ENCODE data around the gene TSC1. TPM values are rescaled to one million over a fixed set of nuclear protein-coding genes. Genes with fewer than 3 reads are reported as not detected.

The TSC1 gene
- total and polyA plus RNA-seq, 2 experiments from 2014 or later: 21.1 to 52.3 TPM

GRCh38 chr9:132989414-132989996 is 45.1 kb upstream of the TSC1 start:
- Histone ChIP-seq H3K36me3 (no peaks in the 10 kb centered on the region), H3K9me3 (ENCODE audit: low read depth) (no peaks in the 10 kb centered on the region), H3K27me3 (no peaks in the 10 kb centered on the region), H3K27ac (no peak overlapping the region), H3K4me1 (ENCODE audit: low read depth) (peaks cover under 1% of the 10 kb centered on the region), H3K4me3 (no peak overlapping the region)
- no peak for TF ChIP-seq CTCF (IDR thresholded peaks at IDR 0.05; ENCODE audit: low read depth, low read length)
- no peak for DNase-seq (ENCODE audit: low read depth in 1 of 2, low spot score in 1 of 2)

GRCh38 chr9:132989014-132989310 is 44.5 kb upstream of the TSC1 start:
- no peaks in the 10 kb centered on the region for H3K27me3 ChIP-seq
- H3K4me1 ChIP-seq (ENCODE audit: low read depth): peaks cover 5% of the 10 kb centered on the region
- H3K36me3 ChIP-seq: no peaks in the 10 kb centered on the region
- no peak overlapping the region for H3K4me3 ChIP-seq
- no peak for TF ChIP-seq CTCF (IDR thresholded peaks at IDR 0.05; ENCODE audit: low read depth, low read length)
- no peaks in the 10 kb centered on the region for H3K9me3 ChIP-seq (ENCODE audit: low read depth)
- no peak for DNase-seq (ENCODE audit: low read depth in 1 of 2, low spot score in 1 of 2)
- H3K27ac ChIP-seq: no peak overlapping the region

GRCh38 chr9:132988244-132989013 is 44.0 kb upstream of the TSC1 start:
- H3K4me1 ChIP-seq (ENCODE audit: low read depth): peaks cover 5% of the 10 kb centered on the region
- no peaks in the 10 kb centered on the region for H3K9me3 ChIP-seq (ENCODE audit: low read depth)
- H3K4me3 ChIP-seq: no peak overlapping the region
- H3K36me3 ChIP-seq: no peaks in the 10 kb centered on the region
- no peak overlapping the region for H3K27ac ChIP-seq
- H3K27me3 ChIP-seq: no peaks in the 10 kb centered on the region
- no peak for DNase-seq (ENCODE audit: low read depth in 1 of 2, low spot score in 1 of 2)
- TF ChIP-seq CTCF (IDR thresholded peaks at IDR 0.05; ENCODE audit: low read depth, low read length): no peak

- no peak for DNase-seq (ENCODE audit: low read depth in 1 of 2, low spot score in 1 of 2)
- Histone ChIP-seq H3K27ac (no peak overlapping the region), H3K4me1 (ENCODE audit: low read depth) (peaks cover 5% of the 10 kb centered on the region), H3K4me3 (no peak overlapping the region), H3K9me3 (ENCODE audit: low read depth) (no peaks in the 10 kb centered on the region), H3K27me3 (no peaks in the 10 kb centered on the region), H3K36me3 (no peaks in the 10 kb centered on the region)
- no peak for TF ChIP-seq CTCF (IDR thresholded peaks at IDR 0.05; ENCODE audit: low read depth, low read length)
Measured at GRCh38 chr9:132986640-132987620, 42.5 kb upstream of the TSC1 start.

GRCh38 chr9:132986114-132986513 is 41.7 kb upstream of the TSC1 start:
- peaks cover 3% of the 10 kb centered on the region for H3K27me3 ChIP-seq
- no peak for DNase-seq (ENCODE audit: low read depth in 1 of 2, low spot score in 1 of 2)
- no peaks in the 10 kb centered on the region for H3K9me3 ChIP-seq (ENCODE audit: low read depth)
- no peak overlapping the region for H3K4me3 ChIP-seq
- no peak for TF ChIP-seq CTCF (IDR thresholded peaks at IDR 0.05; ENCODE audit: low read depth, low read length)
- H3K36me3 ChIP-seq: no peaks in the 10 kb centered on the region
- H3K27ac ChIP-seq: no peak overlapping the region
- peaks cover 5% of the 10 kb centered on the region for H3K4me1 ChIP-seq (ENCODE audit: low read depth)

Data from cardiac muscle cell (in vitro differentiated cells and primary cell).